SK-N-SH treated with all-trans-retinoic acid at 6 μM for 48 hours (cell line): ENCODE measurements around the gene SYTL4.

Experiments
- ATAC-seq: fragments of 200-7000 bp; cut with Tn5 transposase; 3 replicates; pipeline ENCODE4 v1.9.1; 2020; ENCODE audit warnings: mild to moderate bottlenecking, moderate library complexity
- ARNTL ChIP-seq: fragments of 450-650 bp; formaldehyde crosslinking; IDR thresholded peaks from 2 replicates; pipeline ENCODE4 v1.5.0; 2020; ENCODE audit warnings: low read depth, mild to moderate bottlenecking, moderate library complexity, borderline replicate concordance
- BACH2 ChIP-seq: fragments of 250-450 bp; sonication (Bioruptor Pico); IDR thresholded peaks from 2 replicates; pipeline ENCODE4 v1.9.0; 2021; ENCODE audit warnings: mild to moderate bottlenecking, borderline replicate concordance
- CSDC2 ChIP-seq: fragments of 250-450 bp; sonication (Bioruptor Pico); IDR thresholded peaks from 2 replicates; pipeline ENCODE4 v1.5.0; 2020; ENCODE audit warnings: mild to moderate bottlenecking, moderate library complexity
- ESRRG ChIP-seq: fragments of 250-450 bp; sonication (Bioruptor Pico); IDR thresholded peaks from 2 replicates; pipeline ENCODE4 v1.6.1; 2021; ENCODE audit warnings: mild to moderate bottlenecking
- ISL1 ChIP-seq: fragments of 250-450 bp; sonication (Bioruptor Pico); IDR thresholded peaks from 2 replicates; pipeline ENCODE4 v2.1.2; 2022; ENCODE audit warnings: mild to moderate bottlenecking, moderate library complexity
- OSR1 ChIP-seq: fragments of 250-450 bp; sonication (Bioruptor Pico); IDR thresholded peaks from 2 replicates; pipeline ENCODE4 v1.8.0; 2022; ENCODE audit warnings: moderate library complexity, mild to moderate bottlenecking, inconsistent platforms
- PATZ1 ChIP-seq: fragments of 250-450 bp; sonication (Bioruptor Pico); IDR thresholded peaks from 2 replicates; pipeline ENCODE4 v1.8.0; 2020; ENCODE audit warnings: mild to moderate bottlenecking, moderate library complexity, borderline replicate concordance
- POU6F1 ChIP-seq: fragments of 250-450 bp; sonication (Bioruptor Pico); IDR thresholded peaks from 2 replicates; pipeline ENCODE4 v1.8.0; 2021; ENCODE audit warnings: low read depth, mild to moderate bottlenecking, moderate library complexity, borderline replicate concordance
- PPARA ChIP-seq: fragments of 250-450 bp; sonication (Bioruptor Pico); IDR thresholded peaks from 2 replicates; pipeline ENCODE4 v1.5.0; 2020; ENCODE audit warnings: mild to moderate bottlenecking, borderline replicate concordance
- RARB ChIP-seq: fragments of 250-450 bp; sonication (Bioruptor Pico); IDR thresholded peaks from 2 replicates; pipeline ENCODE4 v1.8.0; 2021; ENCODE audit warnings: mild to moderate bottlenecking, moderate library complexity
- SNAI2 ChIP-seq: fragments of 250-450 bp; sonication (Bioruptor Pico); IDR thresholded peaks from 2 replicates; pipeline ENCODE4 v1.5.0; 2020; ENCODE audit warnings: mild to moderate bottlenecking, moderate library complexity
- TCF4 ChIP-seq: fragments of 250-450 bp; sonication (Bioruptor Pico); IDR thresholded peaks from 2 replicates; pipeline ENCODE4 v1.8.0; 2021; ENCODE audit warnings: mild to moderate bottlenecking, moderate library complexity, borderline replicate concordance
- TOX ChIP-seq: fragments of 250-450 bp; sonication (Bioruptor Pico); IDR thresholded peaks from 2 replicates; pipeline ENCODE4 v1.8.0; 2021; ENCODE audit warnings: mild to moderate bottlenecking, moderate library complexity, borderline replicate concordance
- TSHZ2 ChIP-seq: fragments of 250-450 bp; sonication (Bioruptor Pico); IDR thresholded peaks from 2 replicates; pipeline ENCODE4 v1.5.0; 2020; ENCODE audit warnings: mild to moderate bottlenecking, moderate library complexity
- ZC3H10 ChIP-seq: fragments of 250-450 bp; sonication (Bioruptor Pico); IDR thresholded peaks from 2 replicates; pipeline ENCODE4 v1.5.1; 2021; ENCODE audit warnings: mild to moderate bottlenecking, moderate library complexity
- ZFP3 ChIP-seq: fragments of 250-450 bp; sonication (Bioruptor Pico); IDR thresholded peaks from 2 replicates; pipeline ENCODE4 v1.5.0; 2020; ENCODE audit warnings: mild to moderate bottlenecking, moderate library complexity
- ZFP30 ChIP-seq: fragments of 450-650 bp; formaldehyde crosslinking; IDR thresholded peaks from 2 replicates; pipeline ENCODE4 v1.5.0; 2022; ENCODE audit warnings: mild to moderate bottlenecking, moderate library complexity
- ZNF565 ChIP-seq: fragments of 450-650 bp; formaldehyde crosslinking; conservative IDR thresholded peaks from 2 replicates; pipeline ENCODE4 v1.5.0; 2020; ENCODE audit warnings: low read depth, mild to moderate bottlenecking, moderate library complexity
- ZNF70 ChIP-seq: fragments of 450-650 bp; formaldehyde crosslinking; IDR thresholded peaks from 2 replicates; pipeline ENCODE4 v1.5.0; 2020; ENCODE audit warnings: mild to moderate bottlenecking, moderate library complexity
- ZNF8 ChIP-seq: fragments of 450-650 bp; formaldehyde crosslinking; IDR thresholded peaks from 2 replicates; pipeline ENCODE4 v1.5.0; 2020; ENCODE audit warnings: mild to moderate bottlenecking, moderate library complexity
- TF ChIP-seq, protein P1 (sequence below): fragments of 250-450 bp; sonication (Bioruptor Pico); IDR thresholded peaks from 2 replicates; pipeline ENCODE4 v1.5.1; 2021; ENCODE audit warnings: mild to moderate bottlenecking, moderate library complexity

The SYTL4 gene

DNA sequence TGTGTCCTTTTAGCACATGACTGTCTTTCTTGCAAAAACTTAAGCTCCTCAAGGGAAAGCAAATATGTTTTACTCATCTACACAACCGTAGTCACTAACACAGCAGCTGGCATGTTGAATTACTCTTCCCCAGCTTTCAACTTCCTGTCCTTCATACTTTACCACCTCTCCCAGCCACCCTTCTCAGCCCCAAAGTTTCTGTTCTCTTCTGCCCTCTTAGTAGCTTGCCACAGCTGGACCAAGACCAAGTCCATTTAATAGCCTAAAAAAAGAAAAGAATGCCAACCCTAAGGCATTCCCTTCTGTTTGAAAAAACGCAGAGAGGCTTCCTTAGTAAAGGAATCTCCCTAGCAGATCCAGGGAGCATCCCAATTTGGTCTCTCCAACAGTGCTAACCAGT lies 51.2 kb downstream of the SYTL4 start:
- TF ChIP-seq ESRRG (CRISPR knock-in tag) (no peak), OSR1 (CRISPR knock-in tag) (no peak), POU6F1 (CRISPR knock-in tag) (no peak), SNAI2 (CRISPR knock-in tag) (no peak), ISL1 (CRISPR knock-in tag) (no peak), ZFP3 (CRISPR knock-in tag) (no peak), PPARA (no peak), ZFP30 (CRISPR knock-in tag) (no peak), ARNTL (CRISPR knock-in tag) (no peak), ZC3H10 (CRISPR knock-in tag) (no peak), TCF4 (CRISPR knock-in tag) (no peak), ZNF565 (no peak), TSHZ2 (CRISPR knock-in tag) (no peak), CSDC2 (CRISPR knock-in tag) (no peak), PATZ1 (CRISPR knock-in tag) (no peak), TOX (CRISPR knock-in tag) (no peak), ZNF8 (no peak), RARB (CRISPR knock-in tag) (no peak), ZNF70 (no peak)
- TF ChIP-seq, protein P1, sequence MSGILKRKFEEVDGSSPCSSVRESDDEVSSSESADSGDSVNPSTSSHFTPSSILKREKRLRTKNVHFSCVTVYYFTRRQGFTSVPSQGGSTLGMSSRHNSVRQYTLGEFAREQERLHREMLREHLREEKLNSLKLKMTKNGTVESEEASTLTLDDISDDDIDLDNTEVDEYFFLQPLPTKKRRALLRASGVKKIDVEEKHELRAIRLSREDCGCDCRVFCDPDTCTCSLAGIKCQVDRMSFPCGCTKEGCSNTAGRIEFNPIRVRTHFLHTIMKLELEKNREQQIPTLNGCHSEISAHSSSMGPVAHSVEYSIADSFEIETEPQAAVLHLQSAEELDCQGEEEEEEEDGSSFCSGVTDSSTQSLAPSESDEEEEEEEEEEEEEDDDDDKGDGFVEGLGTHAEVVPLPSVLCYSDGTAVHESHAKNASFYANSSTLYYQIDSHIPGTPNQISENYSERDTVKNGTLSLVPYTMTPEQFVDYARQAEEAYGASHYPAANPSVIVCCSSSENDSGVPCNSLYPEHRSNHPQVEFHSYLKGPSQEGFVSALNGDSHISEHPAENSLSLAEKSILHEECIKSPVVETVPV (CRISPR knock-in tag): no peak
- TF ChIP-seq, all 23 proteins: peak for 0
- ATAC-seq: no peak; the same call in 2 of the 3 replicates

GRCh38 chrX:100677611-100678181 lies 54.2 kb downstream of the SYTL4 start:
- no peak for ATAC-seq
- TF ChIP-seq CSDC2 (CRISPR knock-in tag): no peak

DNA sequence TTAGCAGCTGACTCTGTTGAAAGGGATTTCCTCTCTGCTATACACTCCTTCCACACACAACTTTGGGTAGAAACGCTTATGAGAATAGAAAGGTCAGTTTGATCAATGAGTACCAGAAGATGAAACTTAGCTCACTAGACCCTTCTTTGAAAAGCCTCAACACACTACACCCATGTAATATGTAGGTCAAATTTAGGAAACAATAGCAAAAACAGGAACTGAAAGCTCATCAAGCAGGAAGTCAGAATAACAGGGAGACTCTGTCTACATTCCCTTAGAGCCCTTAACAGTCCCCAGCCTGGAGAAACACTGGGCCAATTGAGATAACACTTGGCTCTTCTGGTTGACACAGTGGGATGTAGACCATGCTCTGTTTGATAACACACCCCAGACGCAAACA lies 57.2 kb downstream of the SYTL4 start:
- TF ChIP-seq RARB (CRISPR knock-in tag) (no peak), ISL1 (CRISPR knock-in tag) (no peak), ZFP30 (CRISPR knock-in tag) (no peak), CSDC2 (CRISPR knock-in tag) (no peak), BACH2 (CRISPR knock-in tag) (no peak), ZNF8 (no peak), ARNTL (CRISPR knock-in tag) (no peak), OSR1 (CRISPR knock-in tag) (no peak), ZNF70 (no peak), PATZ1 (CRISPR knock-in tag) (no peak), ZC3H10 (CRISPR knock-in tag) (no peak), ESRRG (CRISPR knock-in tag) (no peak)
- no peak for ATAC-seq
